ENCODE data around the gene CEP164.

Gene CEP164

DNA sequence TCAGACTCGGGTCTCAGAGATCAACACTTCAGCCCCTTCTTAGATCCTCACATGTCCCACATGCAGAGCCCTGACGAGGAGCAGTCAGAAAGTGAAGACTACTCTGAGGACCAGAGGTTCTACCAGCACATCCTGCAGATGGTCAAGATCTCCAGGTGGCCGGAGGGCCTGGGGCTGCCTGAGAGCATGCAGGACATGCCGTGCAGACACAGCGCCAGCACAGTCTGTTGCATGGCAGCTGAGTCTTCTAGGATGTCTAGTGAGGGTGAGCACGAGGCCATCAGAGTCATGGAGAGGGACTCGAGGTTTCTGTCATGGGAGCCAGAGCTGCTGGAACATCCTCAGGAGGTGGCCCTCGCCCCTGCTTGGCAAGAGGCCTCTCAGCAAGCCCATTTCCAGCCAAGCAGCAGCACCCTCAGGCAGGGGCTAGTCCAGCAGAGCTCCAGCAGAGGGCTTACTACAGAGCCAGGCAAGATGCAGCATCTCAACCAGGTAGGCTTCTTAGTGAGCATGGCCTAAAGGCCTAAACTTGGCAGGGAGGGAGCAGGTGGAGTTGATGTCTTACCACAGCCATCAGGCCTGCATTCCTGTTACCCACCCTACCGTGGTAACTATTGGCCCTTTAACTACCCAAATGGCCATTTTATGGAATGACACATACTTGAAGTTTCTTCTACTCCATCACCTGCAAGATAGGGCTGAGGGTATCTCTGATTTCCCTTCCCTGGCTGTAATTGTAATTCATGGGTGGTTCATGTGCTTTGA is 28.7 kb downstream of the CEP164 start:
- no peak for DNase-seq (ENCODE audit: low read depth in 1 of 2, low spot score in 1 of 2)

GRCh38 chr11:117361432-117361831 is 33.8 kb downstream of the CEP164 start:
- no peak for DNase-seq (ENCODE audit: low read depth in 1 of 2, low spot score in 1 of 2)

- no peak for DNase-seq (ENCODE audit: low read depth in 1 of 2, low spot score in 1 of 2)
These were observed 38.6 kb downstream of the CEP164 start for GRCh38 chr11:117366248-117366647.

- no peak for DNase-seq (ENCODE audit: low read depth in 1 of 2, low spot score in 1 of 2)
These were observed 39.2 kb downstream of the CEP164 start for GRCh38 chr11:117366875-117367274.

- no peak for DNase-seq (ENCODE audit: low read depth in 1 of 2, low spot score in 1 of 2)
These were observed 41.9 kb downstream of the CEP164 start for GRCh38 chr11:117369534-117369933.

GRCh38 chr11:117371453-117371852 is 43.8 kb downstream of the CEP164 start:
- DNase-seq (ENCODE audit: low read depth in 1 of 2, low spot score in 1 of 2) = no peak

- DNase-seq (ENCODE audit: low read depth in 1 of 2, low spot score in 1 of 2) = no peak
These were observed 46.8 kb downstream of the CEP164 start for GRCh38 chr11:117374316-117375055.

- DNase-seq (ENCODE audit: low read depth in 1 of 2, low spot score in 1 of 2) = no peak
These were observed 48.3 kb downstream of the CEP164 start for GRCh38 chr11:117375960-117376359.

- no peak for DNase-seq (ENCODE audit: low read depth in 1 of 2, low spot score in 1 of 2)
These were observed 48.9 kb downstream of the CEP164 start for GRCh38 chr11:117376517-117376916.

DNA sequence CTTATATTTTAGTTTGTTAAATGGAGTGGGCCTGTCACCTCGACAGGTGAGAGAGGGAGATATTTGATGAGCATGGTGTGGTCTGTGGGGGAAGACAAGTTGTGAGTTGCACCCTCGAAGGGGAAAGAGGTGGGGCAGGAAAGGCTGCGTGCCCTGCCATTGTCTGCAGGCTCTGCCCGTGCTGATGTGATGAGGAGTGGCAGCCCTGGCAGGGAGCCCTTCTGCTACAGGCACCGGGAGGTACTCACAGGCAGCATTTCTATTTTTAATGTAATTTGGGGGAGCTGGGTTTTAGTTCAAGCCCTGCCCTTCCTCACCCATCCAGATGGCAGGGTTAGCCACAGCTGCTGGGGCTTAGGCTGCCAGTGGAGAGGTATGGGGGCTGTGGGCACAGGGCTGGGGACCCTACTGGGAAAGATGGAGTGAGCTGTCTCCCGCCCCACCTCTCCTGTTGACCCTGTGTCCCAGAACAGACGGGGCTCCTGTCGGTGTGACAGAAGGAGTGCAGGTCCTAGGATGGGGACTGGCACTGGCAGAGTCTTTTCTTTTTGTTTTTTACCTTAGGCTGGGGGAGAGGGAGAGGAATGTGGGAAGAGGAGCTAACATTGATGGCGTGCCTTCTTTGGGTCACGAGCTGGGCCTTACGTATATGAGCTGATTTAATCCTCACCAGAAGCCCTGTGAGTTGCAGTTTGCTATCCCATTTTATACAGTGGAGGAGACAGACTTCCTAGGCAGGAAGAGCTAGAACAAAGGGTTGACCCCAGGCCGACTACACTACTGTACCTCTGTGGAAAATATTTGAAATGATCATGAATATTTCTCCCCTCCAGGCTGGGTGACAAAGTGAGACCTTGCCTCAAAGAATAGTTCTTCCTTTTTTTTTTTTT is 51.6 kb downstream of the CEP164 start:
- no peak for DNase-seq (ENCODE audit: low read depth in 1 of 2, low spot score in 1 of 2)

GRCh38 chr11:117380676-117381075 is 53.0 kb downstream of the CEP164 start:
- DNase-seq (ENCODE audit: low read depth in 1 of 2, low spot score in 1 of 2) = no peak

DNA sequence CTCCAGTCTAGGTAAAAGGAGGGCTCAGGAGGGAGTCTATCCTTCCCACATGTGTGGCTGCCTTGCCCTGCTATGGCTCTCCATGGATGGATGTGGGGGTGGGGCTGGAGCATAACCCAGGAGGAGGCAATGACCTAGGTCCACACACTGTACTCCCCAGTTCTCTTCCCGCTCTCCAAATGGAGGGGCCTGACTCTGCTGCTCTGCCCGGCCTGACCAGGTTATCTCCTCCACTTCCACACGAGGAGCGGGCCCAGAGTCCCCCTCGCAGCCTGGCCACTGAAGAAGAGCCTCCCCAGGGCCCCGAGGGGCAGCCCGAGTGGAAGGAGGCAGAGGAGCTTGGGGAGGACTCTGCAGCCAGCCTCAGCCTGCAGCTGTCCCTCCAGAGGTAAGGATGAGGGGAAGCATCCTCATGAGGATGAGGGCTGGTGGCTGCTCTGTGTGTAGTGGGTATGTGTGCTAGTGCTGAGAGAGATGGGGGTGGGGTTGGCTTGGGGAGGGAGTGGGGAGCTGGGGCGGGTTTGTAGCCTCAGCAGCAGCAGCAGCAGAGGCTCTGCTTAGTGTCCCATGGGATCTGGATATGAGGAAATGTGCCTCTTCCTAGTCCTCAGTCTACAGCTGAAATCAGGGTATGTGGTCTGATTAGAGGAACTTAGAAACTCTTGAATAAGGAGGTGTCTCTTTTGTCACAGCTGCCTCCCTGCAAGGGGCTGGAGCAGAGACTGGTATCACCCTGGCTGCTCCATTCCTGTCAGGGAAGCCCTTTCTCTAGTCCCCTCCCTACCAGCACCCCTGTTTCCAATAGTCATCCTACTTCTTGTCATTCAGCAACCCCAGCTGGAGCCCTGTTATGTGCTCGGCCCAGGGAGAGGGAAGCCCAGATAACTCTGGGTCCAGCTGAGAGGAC is 54.1 kb downstream of the CEP164 start:
- DNase-seq (ENCODE audit: low read depth in 1 of 2, low spot score in 1 of 2) = no peak

GRCh38 chr11:117382746-117383145 is 55.1 kb downstream of the CEP164 start:
- no peak for DNase-seq (ENCODE audit: low read depth in 1 of 2, low spot score in 1 of 2)

DNA sequence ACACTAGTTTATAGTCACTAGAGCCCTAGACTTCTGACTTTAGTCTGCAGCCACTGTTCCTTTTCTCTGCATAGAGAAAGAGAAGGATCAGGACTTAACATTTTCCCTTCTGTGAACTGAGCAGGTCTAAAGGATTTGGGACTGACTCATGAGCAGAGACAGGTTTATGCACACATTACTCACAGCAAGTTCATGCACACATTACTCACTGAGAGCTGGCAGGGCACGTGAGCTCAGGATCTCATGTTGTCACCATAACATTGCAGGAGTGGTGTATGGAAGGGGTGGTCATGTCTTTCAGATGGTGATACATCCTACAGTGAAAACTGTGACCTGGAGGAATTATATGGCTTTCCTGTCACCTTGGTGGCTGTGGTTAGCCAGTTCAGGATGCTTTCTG is 56.4 kb downstream of the CEP164 start:
- DNase-seq (ENCODE audit: low read depth in 1 of 2, low spot score in 1 of 2) = no peak

DNA sequence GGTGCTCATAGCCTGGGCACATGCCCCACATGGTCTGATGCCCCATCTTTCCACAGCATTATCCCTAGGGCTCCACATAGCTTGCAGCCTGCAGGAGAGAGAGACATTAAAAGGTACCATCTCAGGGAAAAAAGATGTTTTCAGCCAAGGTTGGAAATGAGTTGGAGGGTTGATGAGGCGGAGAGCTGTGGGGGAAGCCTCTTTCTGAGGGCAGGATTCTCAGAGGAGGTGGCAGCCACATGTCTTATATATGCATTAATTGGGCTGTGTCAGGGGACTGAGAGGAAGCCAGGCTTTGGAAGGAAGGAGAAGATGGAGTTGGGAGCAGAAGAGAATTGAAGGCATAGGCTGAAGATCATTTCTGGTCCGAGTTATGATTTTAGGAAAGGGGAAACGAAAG is 57.8 kb downstream of the CEP164 start:
- DNase-seq (ENCODE audit: low read depth in 1 of 2, low spot score in 1 of 2) = no peak

DNA sequence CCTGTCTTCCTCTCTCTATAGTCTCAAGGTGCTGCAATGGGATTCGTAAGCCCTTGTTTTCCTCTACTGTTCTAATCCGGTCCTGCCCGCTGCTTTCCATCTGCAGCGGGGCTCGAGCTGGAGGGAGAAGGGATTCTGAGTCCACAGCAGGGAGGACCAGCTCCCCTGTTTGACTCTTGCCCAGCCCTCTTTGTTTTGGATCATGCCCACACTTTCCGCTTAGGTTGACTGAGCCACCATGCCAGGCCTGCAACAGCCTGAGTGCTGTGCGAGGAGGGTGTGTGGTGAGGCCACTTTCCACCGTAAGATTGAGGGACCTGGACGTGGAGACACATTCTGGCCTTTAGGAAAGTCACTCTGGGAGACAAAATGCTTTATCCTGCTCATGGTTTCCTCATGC is 58.3 kb downstream of the CEP164 start:
- DNase-seq (ENCODE audit: low read depth in 1 of 2, low spot score in 1 of 2) = no peak

DNA sequence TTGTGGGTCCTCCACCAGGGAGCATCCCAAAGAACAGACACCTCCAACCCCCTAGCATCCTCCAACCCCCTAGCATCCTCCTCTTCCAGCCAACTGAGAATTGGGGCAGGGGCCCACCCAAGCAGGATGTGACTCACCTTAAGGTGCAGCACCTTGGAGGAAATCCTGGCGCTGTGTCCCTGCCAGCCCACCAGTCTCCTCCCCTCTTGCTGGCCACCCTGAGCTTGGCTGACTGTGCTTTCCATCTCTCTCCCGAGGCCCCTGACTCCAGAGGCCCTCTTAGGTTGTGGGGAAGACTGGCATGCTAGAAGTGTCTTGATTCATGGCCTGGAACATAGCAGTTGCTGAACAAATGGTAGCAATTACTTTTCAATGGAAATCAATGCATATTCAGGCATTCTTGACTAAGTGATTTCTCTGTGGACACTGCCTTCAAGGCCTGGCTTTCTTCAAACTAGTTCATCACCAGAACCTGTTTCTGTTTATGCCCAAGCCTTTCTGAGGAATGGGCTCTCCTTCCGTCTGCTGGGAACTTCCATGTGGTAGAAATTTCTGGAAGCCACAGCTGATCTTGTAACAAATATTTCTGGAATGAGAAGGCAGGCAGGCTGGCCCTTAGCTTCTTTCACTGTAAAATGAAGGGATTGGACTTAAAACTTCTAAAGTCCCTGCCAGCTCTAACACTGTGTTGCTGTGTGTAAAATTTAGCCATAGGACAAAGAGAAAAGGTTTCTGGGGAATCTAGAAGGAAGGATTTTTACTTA is 60.5 kb downstream of the CEP164 start:
- DNase-seq (ENCODE audit: low read depth in 1 of 2, low spot score in 1 of 2) = no peak

GRCh38 chr11:117390743-117391142 is 63.1 kb downstream of the CEP164 start:
- no peak for DNase-seq (ENCODE audit: low read depth in 1 of 2, low spot score in 1 of 2)

DNA sequence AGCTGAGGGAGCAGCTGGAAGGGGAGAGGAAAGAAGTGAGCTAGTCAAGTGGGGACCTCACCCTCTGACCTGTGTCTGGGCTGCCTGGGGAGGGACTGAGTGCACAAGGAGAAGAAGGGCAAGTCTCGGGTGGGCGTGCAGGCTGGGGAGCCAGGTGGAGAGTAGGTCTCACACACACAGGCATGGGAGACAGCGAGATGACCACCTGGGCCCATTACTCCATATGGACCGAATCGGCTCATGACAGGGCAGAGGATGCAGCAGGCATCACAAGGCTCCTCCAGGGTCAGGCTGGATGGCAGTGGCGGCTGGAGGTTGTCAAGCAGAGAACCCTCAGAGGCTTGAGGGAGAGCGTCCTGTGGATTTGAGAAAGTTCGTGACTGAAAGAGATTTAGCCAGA is 63.5 kb downstream of the CEP164 start:
- DNase-seq (ENCODE audit: low read depth in 1 of 2, low spot score in 1 of 2) = no peak
